Cardiac ventricle fibroblast (primary cell): ENCODE data around the gene PCDHA1. TPM values are rescaled to one million over a fixed set of nuclear protein-coding genes. Genes with fewer than 3 reads are reported as not detected.

Experiments
- total RNA-seq: library from RNA; depleted of rRNA; stranded (reverse); fragments of >200 nt; gene quantifications from 2 replicates; pipeline ENCODE4 v1.2.3, GENCODE V29; 2015

PCDHA1 gene
- total RNA-seq, 1 donor from 2014 or later, result 0.05 TPM

GRCh38 chr5:140925806-140926442 lies 140.0 kb downstream of the PCDHA1 start, which contains the start of gene PCDHAC1:
Gene PCDHAC1, plus strand, starts transcription at chr5:140926299. Its CDS starts 594 bp downstream, at chr5:140926893.

GRCh38 chr5:140966293-140967225 lies 180.6 kb downstream of the PCDHA1 start, which contains the start of gene PCDHAC2:
Gene PCDHAC2, plus strand, starts transcription at chr5:140966476. Its CDS starts 291 bp downstream, at chr5:140966767.

GRCh38 chr5:141050622-141051520 lies 264.9 kb downstream of the PCDHA1 start, which contains the start of gene PCDHB1:
Gene PCDHB1, plus strand, starts transcription at chr5:141051374. Its CDS starts 97 bp downstream, at chr5:141051471.

Other genes with a start within 250 kb of the PCDHA1 start
- 7.4 and 15.3 TPM in 2 replicates for gene EIF4EBP3, start 238.5 kb upstream of the PCDHA1 start, total RNA-seq
- gene SRA1, start 228.7 kb upstream of the PCDHA1 start, total RNA-seq, result 24.0 and 25.6 TPM in 2 replicates
- gene APBB3, start 221.5 kb upstream of the PCDHA1 start, total RNA-seq, result 8.4 and 9.0 TPM in 2 replicates
- gene SLC35A4, start 221.3 kb upstream of the PCDHA1 start, total RNA-seq, result 26.9 and 37.6 TPM in 2 replicates
- 0.15 and 1.3 TPM in 2 replicates for gene CD14, start 153.0 kb upstream of the PCDHA1 start, total RNA-seq
- gene TMCO6, start 146.7 kb upstream of the PCDHA1 start, total RNA-seq, result 26.7 and 72.8 TPM in 2 replicates
- gene NDUFA2, start 138.5 kb upstream of the PCDHA1 start, total RNA-seq, result 47.4 and 58.0 TPM in 2 replicates
- 62.4 and 66.5 TPM in 2 replicates for gene IK, start 138.3 kb upstream of the PCDHA1 start, total RNA-seq
- 15.8 and 18.2 TPM in 2 replicates for gene WDR55, start 121.2 kb upstream of the PCDHA1 start, total RNA-seq
- gene DND1, start 112.6 kb upstream of the PCDHA1 start, total RNA-seq, result not detected in 2 replicates
- 43.6 and 55.7 TPM in 2 replicates for gene HARS1, start 94.8 kb upstream of the PCDHA1 start, total RNA-seq
- gene HARS2, start 94.7 kb upstream of the PCDHA1 start, total RNA-seq, result 20.3 and 21.3 TPM in 2 replicates
- gene ZMAT2, start 85.7 kb upstream of the PCDHA1 start, total RNA-seq, result 18.2 and 25.1 TPM in 2 replicates
- gene PCDHA2, start 8.7 kb downstream of the PCDHA1 start, total RNA-seq, result not detected in 2 replicates
- gene PCDHA3, start 14.9 kb downstream of the PCDHA1 start, total RNA-seq, result 0.10 and 0.25 TPM in 2 replicates
- 0.24 and 0.31 TPM in 2 replicates for gene PCDHA4, start 20.9 kb downstream of the PCDHA1 start, total RNA-seq
- gene PCDHA5, start 35.5 kb downstream of the PCDHA1 start, total RNA-seq, result not detected in 2 replicates
- 0.37 and 0.64 TPM in 2 replicates for gene PCDHA6, start 41.8 kb downstream of the PCDHA1 start, total RNA-seq
- 0.15 and 0.56 TPM in 2 replicates for gene PCDHA7, start 48.1 kb downstream of the PCDHA1 start, total RNA-seq
- gene PCDHA8, start 55.0 kb downstream of the PCDHA1 start, total RNA-seq, result 0.06 TPM in 1 of 2 replicates, not detected in the other
- gene PCDHA9, start 62.2 kb downstream of the PCDHA1 start, total RNA-seq, result 0.05 TPM in 1 of 2 replicates, not detected in the other
- 0.06 and 0.59 TPM in 2 replicates for gene PCDHA10, start 69.8 kb downstream of the PCDHA1 start, total RNA-seq
- not detected in 2 replicates for gene PCDHA11, start 82.8 kb downstream of the PCDHA1 start, total RNA-seq
- 0.06 and 0.34 TPM in 2 replicates for gene PCDHA12, start 89.2 kb downstream of the PCDHA1 start, total RNA-seq
- gene PCDHA13, start 96.0 kb downstream of the PCDHA1 start, total RNA-seq, result 0.39 TPM in 1 of 2 replicates, not detected in the other
- 0.25 TPM in 1 of 2 replicates, not detected in the other for gene PCDHAC1, start 140.2 kb downstream of the PCDHA1 start, total RNA-seq
- 0.12 and 0.15 TPM in 2 replicates for gene PCDHAC2, start 180.3 kb downstream of the PCDHA1 start, total RNA-seq